ENCODE data around the gene CD48. TPM values are rescaled to one million over a fixed set of nuclear protein-coding genes. Genes with fewer than 3 reads are reported as not detected.

Gene CD48
- total RNA-seq, 1 donor from 2014 or later = not detected

DNA sequence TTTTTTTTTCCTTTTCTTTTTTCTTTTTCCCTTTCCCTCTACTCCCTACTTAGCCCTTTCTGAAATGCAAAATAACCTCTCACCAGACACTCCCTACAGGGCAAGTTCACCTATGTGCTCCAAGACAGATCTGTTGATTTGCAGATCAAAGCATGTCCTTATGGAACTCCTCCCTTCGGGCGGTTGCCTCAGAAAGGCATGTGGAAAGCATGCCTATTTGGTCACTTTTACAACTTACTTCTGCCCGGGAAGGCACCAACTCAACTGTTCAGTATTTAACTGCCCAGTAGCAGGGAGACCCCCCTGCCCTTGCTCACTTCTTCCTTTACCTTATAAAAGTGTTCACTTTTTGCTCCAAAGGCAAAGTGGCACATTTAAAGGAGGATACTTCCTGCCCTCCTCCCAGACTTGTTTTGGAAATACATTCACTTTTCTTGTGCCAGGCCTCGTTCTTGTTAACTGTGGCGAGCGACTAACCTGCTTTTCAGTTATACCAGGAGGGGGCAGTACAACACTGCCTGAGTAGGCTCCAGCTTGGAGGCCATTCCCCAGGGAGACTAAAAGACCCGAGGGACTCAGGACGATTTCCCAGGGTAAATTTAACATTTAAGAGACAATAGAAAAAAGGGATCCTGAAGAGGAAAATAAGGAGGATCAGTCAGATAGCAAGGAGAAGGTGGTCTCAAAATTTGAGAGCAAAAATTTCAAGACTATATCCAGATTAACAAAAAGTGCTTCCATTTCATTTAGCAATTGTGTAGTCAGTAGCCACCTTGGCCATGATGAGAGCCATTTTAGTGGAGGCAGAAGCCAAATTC, 15.1 kb upstream of the CD48 start:
- no peak overlapping the region for H3K27ac Mint-ChIP-seq (ENCODE audit: unreplicated experiment)
- peak; percentile 78 for TF ChIP-seq CTCF (IDR thresholded peaks at IDR 0.05; ENCODE audit: partially characterized antibody, unreplicated experiment)
- no peaks in the 10 kb centered on the region for H3K4me1 Mint-ChIP-seq (ENCODE audit: low read depth, unreplicated experiment)
- H3K27me3 Mint-ChIP-seq (ENCODE audit: unreplicated experiment) = no peaks in the 10 kb centered on the region
- H3K36me3 Mint-ChIP-seq (ENCODE audit: unreplicated experiment) = no peaks in the 10 kb centered on the region
- DNase-seq = peak; percentile 56
- peaks cover 1% of the 10 kb centered on the region for H3K9me3 Mint-ChIP-seq (ENCODE audit: unreplicated experiment)
- H3K4me3 Mint-ChIP-seq (ENCODE audit: unreplicated experiment) = no peak overlapping the region

- Mint-ChIP-seq H3K4me3 (ENCODE audit: unreplicated experiment) (no peak overlapping the region), H3K27ac (ENCODE audit: unreplicated experiment) (no peak overlapping the region)
These were observed 14.5 kb upstream of the CD48 start for GRCh38 chr1:160726114-160726497.

DNA sequence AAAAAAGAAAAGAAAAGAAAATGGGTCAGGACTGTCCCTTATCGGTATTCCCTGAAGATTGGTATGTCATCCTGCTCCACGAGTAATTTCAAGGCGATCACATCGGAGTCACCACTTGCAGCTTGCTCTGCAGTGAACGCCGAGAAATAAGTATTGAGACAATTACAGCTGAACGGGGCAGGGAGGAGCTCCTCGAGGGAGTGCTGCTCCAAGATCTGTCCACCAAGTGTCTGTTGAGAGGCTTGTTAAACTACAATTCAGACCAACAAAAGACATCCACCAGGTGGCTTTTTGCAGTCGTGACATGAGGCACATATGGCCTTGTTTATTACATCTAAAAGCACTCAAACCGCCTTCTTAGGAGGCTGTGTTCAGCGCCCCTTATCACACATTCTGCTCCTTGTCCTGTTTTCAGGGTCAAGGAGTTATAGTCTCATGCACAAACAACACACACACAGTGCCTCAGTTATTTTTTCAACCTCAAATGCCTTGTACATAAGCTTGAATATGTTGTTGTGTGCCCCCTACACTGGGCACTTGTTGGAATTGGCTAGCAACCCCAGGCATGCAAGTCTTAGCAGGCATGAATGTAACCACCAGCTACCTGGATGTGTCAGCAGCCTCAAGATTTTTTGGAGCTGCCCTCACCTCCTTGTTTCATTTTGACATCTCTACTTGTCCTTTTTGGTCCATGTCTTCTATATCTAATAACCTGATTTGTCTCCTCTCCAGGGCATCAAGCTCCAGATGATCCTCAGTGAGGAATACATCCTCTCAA, 13.0 kb upstream of the CD48 start:
- no peak for TF ChIP-seq CTCF (IDR thresholded peaks at IDR 0.05; ENCODE audit: partially characterized antibody, unreplicated experiment)
- Mint-ChIP-seq H3K36me3 (ENCODE audit: unreplicated experiment) (no peaks in the 10 kb centered on the region), H3K4me1 (ENCODE audit: low read depth, unreplicated experiment) (no peaks in the 10 kb centered on the region), H3K27ac (ENCODE audit: unreplicated experiment) (no peak overlapping the region), H3K4me3 (ENCODE audit: unreplicated experiment) (no peak overlapping the region), H3K27me3 (ENCODE audit: unreplicated experiment) (no peaks in the 10 kb centered on the region), H3K9me3 (ENCODE audit: unreplicated experiment) (peaks cover 1% of the 10 kb centered on the region)
- DNase-seq = no peak

More at GRCh38 chr1:160726114-160726497, 14.5 kb upstream of the CD48 start:
- no peaks in the 10 kb centered on the region for H3K27me3 Mint-ChIP-seq (ENCODE audit: unreplicated experiment)
- DNase-seq = no peak
- no peaks in the 10 kb centered on the region for H3K36me3 Mint-ChIP-seq (ENCODE audit: unreplicated experiment)
- peaks cover 1% of the 10 kb centered on the region for H3K9me3 Mint-ChIP-seq (ENCODE audit: unreplicated experiment)
- H3K4me1 Mint-ChIP-seq (ENCODE audit: low read depth, unreplicated experiment) = no peaks in the 10 kb centered on the region
- TF ChIP-seq CTCF (IDR thresholded peaks at IDR 0.05; ENCODE audit: partially characterized antibody, unreplicated experiment) = no peak

DNA sequence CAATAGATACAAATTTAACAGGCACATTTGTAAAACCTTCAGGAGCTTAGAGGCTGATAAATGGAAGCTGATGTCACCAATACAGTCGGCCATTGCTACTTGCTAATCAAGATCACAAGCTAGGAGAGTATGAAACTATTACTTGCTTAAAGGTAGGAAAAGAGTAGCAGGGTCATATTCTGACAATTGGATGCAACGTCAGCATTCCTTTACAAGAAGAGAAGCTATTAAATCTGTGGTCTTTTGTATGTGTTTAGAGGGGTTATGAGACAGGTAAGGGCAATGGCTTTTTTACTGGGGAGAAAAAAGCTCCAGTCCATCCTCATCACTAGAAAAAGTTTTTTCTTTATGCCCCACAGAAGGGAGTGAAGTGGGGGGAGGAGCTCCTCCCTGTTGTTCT, 11.7 kb upstream of the CD48 start:
- no peak for DNase-seq
- H3K27ac Mint-ChIP-seq (ENCODE audit: unreplicated experiment) = no peak overlapping the region
- H3K36me3 Mint-ChIP-seq (ENCODE audit: unreplicated experiment) = no peaks in the 10 kb centered on the region
- no peak overlapping the region for H3K4me3 Mint-ChIP-seq (ENCODE audit: unreplicated experiment)
- H3K9me3 Mint-ChIP-seq (ENCODE audit: unreplicated experiment) = peaks cover 1% of the 10 kb centered on the region
- no peak for TF ChIP-seq CTCF (IDR thresholded peaks at IDR 0.05; ENCODE audit: partially characterized antibody, unreplicated experiment)
- no peaks in the 10 kb centered on the region for H3K4me1 Mint-ChIP-seq (ENCODE audit: low read depth, unreplicated experiment)
- no peaks in the 10 kb centered on the region for H3K27me3 Mint-ChIP-seq (ENCODE audit: unreplicated experiment)

- H3K36me3 Mint-ChIP-seq (ENCODE audit: unreplicated experiment) = no peaks in the 10 kb centered on the region
- peaks cover 1% of the 10 kb centered on the region for H3K9me3 Mint-ChIP-seq (ENCODE audit: unreplicated experiment)
- DNase-seq = no peak
- no peak overlapping the region for H3K4me3 Mint-ChIP-seq (ENCODE audit: unreplicated experiment)
- H3K4me1 Mint-ChIP-seq (ENCODE audit: low read depth, unreplicated experiment) = no peaks in the 10 kb centered on the region
- no peak overlapping the region for H3K27ac Mint-ChIP-seq (ENCODE audit: unreplicated experiment)
- no peak for TF ChIP-seq CTCF (IDR thresholded peaks at IDR 0.05; ENCODE audit: partially characterized antibody, unreplicated experiment)
- H3K27me3 Mint-ChIP-seq (ENCODE audit: unreplicated experiment) = no peaks in the 10 kb centered on the region
These were observed 11.1 kb upstream of the CD48 start for GRCh38 chr1:160722726-160723125.

Measured in glutamatergic neuron (in vitro differentiated cells).